NT2/D1 (cell line): ENCODE data around the gene IL25.

Source experiments
- SUZ12 ChIP-seq: IDR thresholded peaks from 2 replicates; pipeline ENCODE4 v1.6.1; 2011; ENCODE audit not compliant: insufficient read length, insufficient read depth; ENCODE audit errors: extremely low read depth
- ZNF274 ChIP-seq: IDR thresholded peaks from 2 replicates; pipeline ENCODE4 v1.6.1; 2011; ENCODE audit warnings: mild to moderate bottlenecking, low read depth, low read length

DNA sequence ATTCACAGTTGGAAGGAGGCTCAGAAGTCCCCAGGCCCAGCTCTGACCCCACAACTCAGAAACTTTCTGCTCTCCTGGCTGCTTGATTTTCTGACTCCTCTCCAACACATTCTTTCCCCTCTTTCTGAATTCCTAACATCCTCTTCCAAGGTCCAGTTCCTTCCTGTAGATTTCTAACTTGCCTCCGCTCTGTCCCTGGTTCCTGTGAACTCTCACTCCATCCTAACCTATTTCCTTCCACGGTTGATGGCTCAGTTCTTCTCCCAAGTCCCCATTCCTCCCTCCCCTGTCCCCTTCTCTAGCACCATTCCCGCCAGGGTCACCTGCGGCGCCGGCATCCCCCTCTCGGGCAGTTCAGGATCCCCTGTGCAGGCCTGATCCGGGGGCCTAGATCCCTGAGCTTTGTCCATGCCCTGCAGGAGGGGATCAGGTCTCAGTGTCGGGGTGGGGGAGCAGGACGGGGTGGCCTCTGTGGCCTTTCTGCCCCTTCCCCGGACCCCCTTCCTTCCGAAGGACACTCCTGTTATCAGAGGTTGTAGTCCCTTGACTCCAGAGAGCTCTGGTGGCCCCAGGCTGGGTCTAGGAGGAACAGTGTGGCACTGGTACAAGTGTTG is 13.9 kb upstream of the IL25 start:
- TF ChIP-seq SUZ12: no peak
- no peak for TF ChIP-seq ZNF274
